LNCAP (cell line): ENCODE measurements around the gene ERBB2.

ENCODE experiments used
- CTCF ChIP-seq: fragments of 450-650 bp; IDR thresholded peaks from 2 replicates; pipeline ENCODE4 v1.5.1; 2017; ENCODE audit warnings: mild to moderate bottlenecking

The ERBB2 gene

GRCh38 chr17:39687546-39688474 lies 12.1 kb upstream of the ERBB2 start, which contains the start of gene PGAP3:
Gene PGAP3, minus strand, starts transcription at chr17:39688057. Its CDS starts 43 bp downstream, at chr17:39688014.
- no peak; the same call in 1 of the 2 replicates for TF ChIP-seq CTCF

GRCh38 chr17:39688475-39688835 lies 11.4 kb upstream of the ERBB2 start:
- no peak for TF ChIP-seq CTCF

GRCh38 chr17:39688945-39689344 lies 10.9 kb upstream of the ERBB2 start:
- no peak for TF ChIP-seq CTCF

- TF ChIP-seq CTCF = no peak
These were observed 5.3 kb upstream of the ERBB2 start for GRCh38 chr17:39694593-39694992.

GRCh38 chr17:39695089-39695474 lies 4.8 kb upstream of the ERBB2 start:
- TF ChIP-seq CTCF = no peak

GRCh38 chr17:39696731-39697130 lies 3.1 kb upstream of the ERBB2 start:
- TF ChIP-seq CTCF = no peak

- TF ChIP-seq CTCF = no peak
These were observed 1.9 kb upstream of the ERBB2 start for GRCh38 chr17:39697961-39698360.
